Activated CD4-positive, CD25-positive, alpha-beta regulatory T cell treated with anti-CD3 and anti-CD28 coated beads, Interleukin-2, amount 50 U/mL, for 72 hours (primary cell): ENCODE results near the gene CNPY1.

ENCODE experiments used
- DNase-seq: peaks from one replicate; pipeline ENCODE4 v3.0.0; 2021

The CNPY1 gene

GRCh38 chr7:155487509-155488482 is 58.6 kb downstream of the CNPY1 start:
- DNase-seq, result no peak

DNA sequence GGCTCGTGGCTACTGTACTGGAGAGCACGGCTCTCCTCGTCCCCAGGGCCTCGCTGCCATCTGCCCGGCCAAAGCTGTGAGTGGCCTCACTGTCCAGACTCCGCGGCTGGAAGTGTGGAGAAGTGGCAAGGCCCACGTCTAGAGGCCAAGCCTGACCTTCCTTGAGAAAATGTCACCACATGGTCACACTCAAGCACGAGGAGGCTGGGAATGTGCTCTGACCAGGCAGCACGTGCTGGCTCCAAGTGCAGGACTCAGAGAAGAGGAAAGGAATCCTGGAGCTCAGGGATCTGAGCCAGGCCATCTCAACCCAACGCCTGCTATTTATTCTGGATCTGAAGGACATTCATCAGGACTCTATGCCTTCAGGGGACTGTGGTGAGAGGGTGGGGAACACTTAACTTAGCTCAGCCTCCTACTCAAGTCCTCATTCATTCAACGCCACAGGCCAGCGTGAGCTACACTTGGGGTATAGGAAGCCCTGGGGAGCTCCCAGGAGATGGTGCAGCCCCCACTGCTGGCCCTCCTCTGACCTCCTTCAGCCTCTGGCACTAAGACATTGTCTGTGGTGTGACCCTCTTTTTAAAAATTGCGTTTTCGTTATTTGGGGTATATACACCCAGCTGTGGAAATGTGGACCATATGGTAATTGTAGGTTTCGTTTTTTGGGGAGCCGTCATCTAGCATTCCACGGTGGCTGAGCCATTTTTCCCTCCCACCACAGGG is 59.4 kb downstream of the CNPY1 start:
- DNase-seq, result no peak

- no peak for DNase-seq
Measured at GRCh38 chr7:155484483-155485399, 61.6 kb downstream of the CNPY1 start.

GRCh38 chr7:155483868-155484325 is 62.5 kb downstream of the CNPY1 start:
- no peak for DNase-seq

GRCh38 chr7:155483245-155483644 is 63.1 kb downstream of the CNPY1 start:
- no peak for DNase-seq

DNA sequence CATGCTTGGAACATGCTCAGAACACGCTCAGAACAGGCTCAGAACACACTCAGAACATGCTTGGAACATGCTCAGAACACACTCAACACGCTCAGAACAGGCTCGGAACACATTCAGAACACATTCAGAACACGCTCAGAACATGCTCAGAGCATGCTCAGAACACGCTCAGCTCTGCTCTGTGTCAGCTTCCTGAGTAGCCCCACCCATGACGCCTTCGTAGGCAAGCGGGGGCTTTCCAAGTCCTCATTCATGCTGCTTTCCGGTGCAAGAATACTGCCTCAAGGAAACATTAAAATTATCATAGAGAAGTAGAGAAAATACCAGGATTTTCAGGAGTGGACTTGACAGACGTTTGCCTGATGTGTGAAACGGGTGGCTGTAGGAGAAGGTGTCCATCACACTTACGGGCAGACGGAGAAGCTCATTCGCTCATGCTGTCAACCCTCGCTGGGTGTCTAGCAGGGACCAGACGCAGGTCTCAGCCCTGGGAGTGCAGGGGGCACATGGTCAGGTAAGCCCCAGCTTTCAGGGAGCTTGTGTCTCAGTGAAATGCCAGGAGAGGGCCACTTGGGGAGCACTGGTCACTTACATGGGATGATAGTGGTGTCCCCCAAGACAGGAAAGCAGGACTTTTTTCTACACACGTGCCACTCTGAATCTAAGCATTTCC is 63.7 kb downstream of the CNPY1 start:
- DNase-seq, result no peak

GRCh38 chr7:155481764-155482163 is 64.6 kb downstream of the CNPY1 start:
- no peak for DNase-seq

DNA sequence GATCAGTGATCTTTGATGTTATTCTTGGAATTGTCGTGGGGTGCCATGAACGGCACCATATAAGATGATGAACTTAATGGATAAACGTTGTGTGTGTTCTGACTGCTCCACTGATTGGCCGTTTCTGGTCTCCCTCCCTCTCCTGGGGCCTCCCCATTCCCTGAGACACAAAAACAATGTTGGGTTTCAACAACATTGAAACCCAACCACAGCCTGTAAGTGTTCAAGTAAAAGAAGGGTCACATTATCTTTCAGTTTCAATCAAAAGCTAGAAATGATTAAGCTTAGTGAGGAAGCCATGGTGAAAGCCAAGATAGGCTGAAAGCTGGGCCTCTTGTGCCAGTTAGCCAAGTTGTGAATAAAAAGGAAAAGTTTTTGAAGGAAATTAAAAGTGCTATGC is 68.9 kb downstream of the CNPY1 start:
- DNase-seq, result no peak

- DNase-seq, result no peak
Measured at GRCh38 chr7:155471718-155472117, 74.6 kb downstream of the CNPY1 start.

- no peak for DNase-seq
Measured at GRCh38 chr7:155470686-155471638, 75.4 kb downstream of the CNPY1 start.

- no peak for DNase-seq
Measured at GRCh38 chr7:155470186-155470487, 76.2 kb downstream of the CNPY1 start.

DNA sequence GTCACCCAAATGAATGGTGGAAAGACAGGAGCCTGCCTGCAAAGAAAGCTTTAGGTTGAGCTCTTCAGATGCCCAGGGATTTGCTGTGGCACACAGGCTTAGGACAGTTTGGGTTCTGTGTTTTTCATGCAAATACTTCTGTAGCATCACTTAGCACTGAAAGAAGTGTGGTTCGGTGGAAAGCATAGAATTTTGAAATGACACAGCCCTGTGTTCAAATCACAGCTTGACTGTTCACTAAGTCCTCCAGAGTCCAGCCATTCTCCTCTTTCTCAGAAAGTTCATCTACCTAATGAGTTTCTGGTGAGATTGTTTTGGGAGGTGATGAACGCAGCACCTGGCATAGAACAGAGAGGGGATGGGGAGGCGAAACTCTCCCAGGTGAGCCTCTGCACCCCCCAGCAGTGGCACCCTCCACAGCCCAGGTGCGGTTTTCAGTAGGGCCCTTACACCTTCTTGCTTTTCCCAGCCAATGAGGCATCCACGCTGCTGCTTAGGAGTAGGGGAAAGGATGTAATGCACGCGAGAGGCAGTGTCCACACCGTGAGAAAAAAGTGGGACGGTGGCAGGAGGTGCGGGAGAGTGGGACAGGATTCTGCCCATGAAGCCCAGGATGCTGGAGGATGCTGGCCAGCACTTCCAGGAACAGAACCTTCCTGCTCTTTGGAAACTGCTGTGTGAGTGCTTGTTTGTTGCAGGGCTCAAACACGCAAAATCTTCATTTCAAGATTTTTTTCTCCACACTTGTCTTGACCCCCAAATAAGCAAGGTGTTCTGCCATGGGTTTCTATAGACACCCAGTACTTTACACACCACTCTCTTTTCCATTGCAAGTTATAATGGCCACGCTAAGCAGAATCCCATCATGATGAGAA is 76.8 kb downstream of the CNPY1 start:
- no peak for DNase-seq

DNA sequence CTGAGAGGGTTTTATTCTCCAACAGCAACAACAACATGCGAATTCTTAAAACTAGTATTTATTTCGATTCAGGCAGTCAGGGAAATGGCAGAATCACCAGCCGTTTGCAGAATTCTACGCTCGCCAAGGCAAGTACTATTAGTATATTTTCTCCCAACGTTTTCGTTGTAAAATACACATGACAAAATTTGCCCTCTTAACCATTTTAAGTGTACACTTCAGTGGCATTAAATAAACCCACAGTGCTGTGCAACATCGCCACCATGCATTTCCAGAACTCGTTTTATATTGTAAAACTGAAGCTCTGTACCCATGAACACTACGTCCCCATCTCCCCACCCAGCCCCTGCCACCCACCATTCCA is 77.6 kb downstream of the CNPY1 start:
- no peak for DNase-seq

DNA sequence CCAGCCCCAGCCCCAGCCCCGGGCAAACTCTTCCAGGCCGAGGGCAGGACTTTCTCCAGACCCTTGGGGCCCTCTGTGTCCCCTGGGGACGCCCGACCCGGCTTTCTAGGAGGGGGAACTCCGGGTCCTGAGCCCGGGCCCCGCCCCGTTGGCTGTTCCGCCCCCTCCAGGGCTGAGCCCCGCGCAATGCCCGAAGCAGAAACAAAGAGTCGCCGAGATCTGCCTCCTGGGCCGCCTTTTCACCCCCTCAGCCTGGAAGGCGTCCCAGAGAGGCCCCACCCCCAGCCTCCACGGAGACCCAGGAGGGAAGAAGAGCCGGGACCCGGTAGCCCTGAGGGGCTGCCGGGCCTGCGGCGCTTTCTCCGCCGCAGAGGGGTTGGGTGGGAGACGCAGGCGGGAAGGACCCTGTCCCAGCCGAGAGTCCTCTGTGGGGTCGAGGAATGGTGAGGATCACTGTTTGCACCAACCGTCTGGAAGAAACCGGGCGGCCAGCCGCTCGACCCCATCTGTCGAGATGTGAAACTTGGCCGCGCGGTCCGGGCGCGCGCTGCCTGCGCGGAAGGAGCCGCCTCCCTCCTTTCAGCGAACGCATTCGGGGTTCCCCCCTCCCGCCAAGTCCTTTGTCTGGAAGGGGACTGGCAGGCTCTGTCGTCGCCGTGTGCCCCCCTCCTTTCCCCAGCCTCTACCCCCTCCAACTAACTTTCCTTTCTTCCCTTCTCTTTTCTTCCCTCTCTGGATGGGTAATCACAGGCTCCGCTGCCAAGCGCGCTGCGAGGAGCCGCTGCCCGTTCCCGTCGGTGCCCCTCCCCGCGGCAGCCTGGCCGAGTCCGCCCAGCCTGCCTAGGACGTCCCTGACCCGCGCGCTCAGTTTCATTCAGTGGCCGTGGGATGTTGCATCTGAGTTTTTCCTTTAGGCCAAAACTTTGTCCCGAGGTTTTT is 78.2 kb downstream of the CNPY1 start:
- DNase-seq, result peak; percentile 29

- no peak for DNase-seq
Measured at GRCh38 chr7:155466814-155467733, 79.3 kb downstream of the CNPY1 start.

- DNase-seq, result no peak
Measured at GRCh38 chr7:155466142-155466813, 80.1 kb downstream of the CNPY1 start.

DNA sequence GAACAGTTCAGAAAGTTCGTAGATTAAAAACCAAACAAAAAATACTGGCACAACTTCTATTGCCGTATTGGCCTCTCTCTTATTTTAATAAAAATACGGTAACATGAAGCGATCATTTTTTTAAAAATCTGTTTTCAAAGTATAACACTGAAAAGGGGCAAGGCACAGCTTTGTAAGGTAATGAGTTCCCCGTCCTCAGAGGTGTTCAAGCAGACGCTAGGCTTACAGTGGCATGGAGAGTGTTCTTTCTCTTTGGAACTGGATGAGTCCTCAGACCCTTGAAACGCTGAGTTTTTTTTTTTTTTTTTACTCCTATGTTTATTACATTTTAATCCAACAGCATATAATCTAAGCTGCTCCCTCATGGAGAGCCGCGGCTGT is 80.6 kb downstream of the CNPY1 start:
- no peak for DNase-seq
